A549 (cell line): ENCODE data around the gene COQ8B.

Experiments used
- CTCF ChIP-seq: fragments of >200 bp; sonication (Bioruptor Twin); formaldehyde crosslinking; IDR thresholded peaks from 3 replicates; pipeline ENCODE4 v1.5.1; 2016
- JUN ChIP-seq, 2 experiments: fragments of >200 bp; sonication (Bioruptor Twin); formaldehyde crosslinking; IDR thresholded peaks; 2 replicates in 1 of 2; 3 replicates in 1 of 2; pipeline ENCODE4 v1.6.1; 2016 to 2017
- MAFK ChIP-seq: fragments of 450-650 bp; IDR thresholded peaks from 2 replicates; pipeline ENCODE4 v1.6.1; 2014; ENCODE audit not compliant: partially characterized antibody
- POLR2A ChIP-seq: IDR thresholded peaks from 2 replicates; pipeline ENCODE4 v1.6.1; 2012; ENCODE audit warnings: mild to moderate bottlenecking, low read length
- POLR2AphosphoS2 ChIP-seq: conservative IDR thresholded peaks from 2 replicates; pipeline ENCODE4 v1.6.1; 2012; ENCODE audit warnings: low read length, improper control_type of control experiment, inconsistent platforms
- RNF2 ChIP-seq: fragments of 200-600 bp; sonication (generic); IDR thresholded peaks from 2 replicates; pipeline ENCODE4 v1.6.1; 2016; ENCODE audit warnings: low read depth, mild to moderate bottlenecking, antibody characterized with exemption, moderate library complexity, borderline replicate concordance

DNA sequence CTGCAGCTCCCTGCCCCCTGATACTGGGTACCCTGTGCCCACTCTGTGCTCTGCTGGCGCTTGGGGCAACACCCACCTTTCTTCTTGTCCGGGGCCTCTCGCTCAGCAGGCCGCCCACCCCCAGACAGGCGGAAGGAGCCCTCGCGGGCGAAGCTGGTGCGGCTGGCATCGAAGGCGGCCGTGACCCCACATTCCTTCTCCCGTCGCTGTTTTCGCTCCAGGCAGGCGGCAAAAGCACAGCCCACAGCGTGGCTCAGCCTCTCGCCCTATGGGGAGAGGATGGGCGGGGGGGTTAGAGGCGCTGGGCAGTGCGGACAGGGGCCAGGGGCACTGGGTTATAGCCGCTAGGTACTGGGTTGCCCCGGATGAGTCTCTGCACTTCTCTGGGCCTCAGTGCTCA, 39.5 kb downstream of the COQ8B start:
- no peak for TF ChIP-seq JUN (IDR thresholded peaks at IDR 0.05)
- TF ChIP-seq CTCF: no peak
- no peak for TF ChIP-seq POLR2A
- TF ChIP-seq MAFK: no peak
- TF ChIP-seq POLR2AphosphoS2: no peak
- no peak for TF ChIP-seq RNF2
